RPMI8226 (cell line): ENCODE measurements around the gene CFAP46.

Source experiments
- DNase-seq: peaks from one replicate; pipeline ENCODE4 v3.0.0-alpha.2; 2015

CFAP46 gene

DNA sequence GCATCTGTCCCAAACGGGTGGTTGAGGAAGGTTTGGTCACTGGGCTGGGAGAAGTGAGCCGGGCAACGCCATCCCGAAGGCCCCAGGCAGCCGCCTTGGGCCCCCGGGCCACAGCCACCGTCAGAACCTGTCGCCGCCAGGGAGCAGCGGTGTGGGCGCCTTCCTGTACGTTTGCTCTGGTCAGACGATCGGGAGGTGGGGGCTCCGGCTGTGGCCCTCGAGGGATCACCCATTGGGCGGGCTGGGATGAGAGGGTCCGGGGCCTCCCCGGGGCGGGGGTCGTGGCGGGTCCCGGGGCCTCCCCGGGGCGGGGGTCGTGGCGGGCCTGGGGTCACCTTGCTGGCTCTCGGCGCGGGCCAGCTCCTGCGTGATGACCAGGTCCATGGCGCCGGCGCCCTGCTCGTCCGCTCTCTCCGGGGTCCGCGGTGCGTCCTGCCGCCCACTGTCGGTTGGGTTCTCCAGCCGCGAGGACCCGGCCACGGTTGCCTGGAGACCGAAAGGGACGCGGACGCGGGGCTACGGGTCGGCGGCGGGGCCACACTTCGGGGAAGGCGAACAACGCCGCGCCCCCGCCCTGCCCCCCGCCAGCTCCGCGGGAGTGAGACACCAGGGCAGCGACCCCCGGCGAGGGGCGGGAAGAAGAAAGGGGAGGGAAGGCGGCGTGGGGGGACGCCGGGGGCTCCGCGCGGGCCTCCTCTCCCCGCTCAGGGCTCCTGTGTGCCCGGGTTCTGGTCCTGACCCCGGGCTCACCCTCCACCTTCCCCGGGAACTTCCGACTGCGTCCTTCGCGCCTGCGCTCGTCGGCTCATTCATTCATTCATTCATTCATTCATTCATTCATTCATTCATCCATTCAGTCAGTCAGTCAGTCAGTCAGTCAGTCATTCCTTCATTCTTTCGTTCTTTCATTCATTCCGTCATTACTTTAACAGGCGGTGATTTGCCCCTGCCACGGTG lies at the start of gene CFAP46:
TSS of gene CFAP46 (minus strand) at position 470 of the 957 bp plus-strand sequence. CDS start at position 384, 86 bp downstream.
- DNase-seq = no peak

DNA sequence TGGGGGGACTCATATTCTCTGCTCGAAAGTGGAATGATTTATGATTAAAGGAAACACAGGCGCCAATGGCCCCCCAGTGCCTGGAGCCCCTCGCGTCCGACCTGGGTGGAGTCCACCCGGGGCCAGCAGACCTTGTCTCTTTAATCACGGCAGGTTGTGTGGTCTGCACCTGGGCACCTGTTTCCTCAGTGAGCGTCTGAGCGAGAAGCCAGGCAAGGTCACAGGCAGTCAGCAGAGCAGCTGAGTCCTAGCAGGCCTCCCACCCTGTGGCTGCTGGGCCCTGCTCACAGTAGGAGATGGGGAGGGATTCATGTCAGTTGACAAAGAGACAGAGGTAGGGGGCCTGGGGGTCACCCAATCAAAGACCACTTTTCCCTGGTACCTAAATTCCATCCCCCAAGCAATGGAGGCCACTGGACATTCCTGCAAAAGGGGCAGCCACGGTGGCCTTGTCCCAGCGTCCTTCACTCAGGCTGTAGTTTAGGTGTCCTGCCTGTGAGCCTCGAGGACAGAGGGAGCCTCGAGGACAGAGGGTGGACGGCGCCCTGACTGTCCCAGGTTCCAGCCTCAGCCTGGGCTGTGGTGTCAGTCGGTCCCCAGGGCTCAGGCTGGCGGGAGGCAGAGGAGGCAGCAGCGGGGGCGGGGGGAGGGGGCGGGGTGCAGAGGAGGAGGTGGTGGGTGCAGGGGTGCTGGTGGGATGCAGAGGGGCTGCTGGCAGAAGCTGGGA lies 49.5 kb upstream of the CFAP46 start:
- DNase-seq = no peak

GRCh38 chr10:132990684-132991545 lies 48.5 kb upstream of the CFAP46 start:
- DNase-seq = no peak

GRCh38 chr10:132989476-132990415 lies 47.4 kb upstream of the CFAP46 start:
- no peak for DNase-seq

DNA sequence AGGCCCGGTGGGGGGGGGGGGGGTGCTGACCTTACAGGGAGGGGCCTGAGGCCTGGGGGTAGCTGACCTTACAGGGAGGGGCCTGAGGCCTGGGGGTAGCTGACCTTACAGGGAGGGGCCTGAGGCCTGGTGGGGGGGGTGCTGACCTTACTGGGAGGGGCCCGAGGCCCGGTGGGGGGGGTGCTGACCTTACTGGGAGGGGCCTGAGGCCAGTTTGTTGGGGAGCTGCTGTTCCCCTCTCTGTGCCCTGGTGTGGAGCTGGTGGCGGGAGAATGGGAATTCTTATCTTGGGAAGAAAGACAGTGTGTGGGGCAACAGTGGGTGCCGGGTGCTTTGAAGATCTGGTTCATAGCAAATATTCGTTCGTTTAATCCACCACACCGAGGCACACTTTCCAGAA lies 46.6 kb upstream of the CFAP46 start:
- DNase-seq = no peak

DNA sequence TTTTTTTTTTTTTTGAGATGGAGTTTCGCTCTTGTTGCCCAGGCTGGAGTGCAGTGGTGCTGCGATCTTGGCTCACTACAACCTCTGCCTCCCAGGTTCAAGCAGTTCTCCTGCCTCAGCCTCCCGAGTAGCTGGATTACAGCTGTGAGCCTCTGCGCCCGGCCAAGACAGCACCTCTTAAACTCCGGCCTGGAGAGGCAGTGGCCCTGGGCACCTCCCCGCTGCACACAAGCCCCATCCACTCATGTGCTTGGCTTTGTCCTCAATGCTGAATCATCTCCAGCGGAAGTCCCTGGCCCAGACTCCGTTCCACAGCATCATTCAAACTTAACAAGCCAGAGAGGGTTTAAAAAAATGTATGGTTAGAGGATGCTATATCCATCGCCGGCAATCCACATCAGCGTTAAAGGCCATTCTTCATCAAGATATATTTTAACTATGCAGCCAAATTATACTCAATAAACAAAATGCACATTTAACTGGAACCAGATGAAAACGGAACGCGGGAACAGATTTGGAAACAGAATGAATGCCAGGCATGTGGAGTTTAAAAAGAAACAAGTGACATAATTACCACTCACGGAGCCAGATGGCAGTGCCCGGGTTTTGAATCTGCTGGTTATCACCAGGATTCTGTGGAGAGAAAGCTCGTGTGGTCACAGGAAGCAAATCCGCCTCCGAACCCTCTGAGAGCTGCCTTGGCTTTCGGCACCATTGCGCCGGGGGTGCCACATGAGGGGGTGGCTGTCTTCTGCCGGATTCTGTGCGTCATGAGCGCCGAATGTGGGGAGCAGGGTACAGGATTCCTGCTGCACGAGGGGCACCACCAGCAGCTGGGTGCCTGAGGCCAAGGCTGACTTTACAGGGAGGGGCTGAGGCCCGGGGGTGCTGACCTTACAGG lies 45.6 kb upstream of the CFAP46 start:
- peak; percentile 4 for DNase-seq

GRCh38 chr10:132986978-132987377 lies 44.6 kb upstream of the CFAP46 start:
- DNase-seq = no peak

- no peak for DNase-seq
These were observed 44.2 kb upstream of the CFAP46 start for GRCh38 chr10:132986576-132986975.

GRCh38 chr10:132986076-132986475 lies 43.7 kb upstream of the CFAP46 start:
- no peak for DNase-seq

DNA sequence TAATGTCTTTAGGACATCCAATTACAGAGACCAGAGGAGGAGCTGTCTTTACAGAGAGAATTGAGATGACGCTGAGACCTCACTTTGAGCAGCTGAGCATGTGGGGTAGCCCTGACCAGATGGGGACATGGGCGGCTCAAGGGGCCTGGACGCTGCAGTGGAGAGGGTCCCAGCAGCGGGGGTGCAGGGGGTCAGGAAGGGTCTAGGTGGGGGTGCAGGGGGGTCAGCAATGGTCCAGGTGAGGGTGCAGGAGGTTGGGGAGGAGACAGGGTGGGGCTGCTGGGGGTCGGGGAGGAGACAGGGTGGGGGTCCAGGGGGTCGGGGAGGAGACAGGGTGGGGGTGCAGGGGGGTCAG lies 43.2 kb upstream of the CFAP46 start:
- DNase-seq = no peak

DNA sequence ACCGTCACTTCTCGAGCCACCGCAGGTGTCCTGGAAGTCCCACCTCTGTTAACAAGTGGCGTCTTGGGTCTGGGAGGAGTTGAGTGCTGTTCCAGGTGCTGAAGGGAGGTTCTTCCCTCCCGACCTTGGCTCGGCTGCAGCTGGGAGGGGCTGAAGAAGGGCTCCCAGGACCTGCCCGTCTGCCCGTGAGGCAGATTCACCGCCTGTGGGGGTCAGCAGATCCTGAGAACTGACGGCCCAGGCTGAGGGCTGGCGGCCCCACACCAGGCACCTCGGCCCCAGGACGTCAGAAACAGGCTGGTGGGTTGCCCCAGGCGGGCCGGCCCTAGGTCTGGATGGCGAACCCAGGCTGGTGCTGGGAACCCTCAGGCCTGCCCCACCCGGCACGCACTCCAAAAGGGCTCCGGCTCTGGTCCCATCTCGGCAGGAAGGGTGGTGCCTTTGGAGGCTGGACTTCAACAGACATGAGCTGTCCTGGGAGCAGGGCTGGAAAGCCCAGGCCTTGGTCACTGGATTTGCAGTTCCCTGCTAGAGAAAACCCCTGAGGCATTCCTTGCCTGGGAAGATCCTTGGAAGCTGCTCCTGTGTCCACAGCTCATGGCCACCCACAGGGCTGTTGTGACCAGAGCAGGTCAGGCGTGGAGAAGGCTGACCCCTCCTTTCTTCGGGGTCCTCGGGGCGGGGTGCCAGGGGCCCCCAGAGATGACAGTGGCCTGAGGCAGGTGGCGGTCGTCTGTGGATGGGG lies 42.6 kb upstream of the CFAP46 start:
- DNase-seq = no peak

GRCh38 chr10:132984008-132984295 lies 41.6 kb upstream of the CFAP46 start:
- DNase-seq = no peak

DNA sequence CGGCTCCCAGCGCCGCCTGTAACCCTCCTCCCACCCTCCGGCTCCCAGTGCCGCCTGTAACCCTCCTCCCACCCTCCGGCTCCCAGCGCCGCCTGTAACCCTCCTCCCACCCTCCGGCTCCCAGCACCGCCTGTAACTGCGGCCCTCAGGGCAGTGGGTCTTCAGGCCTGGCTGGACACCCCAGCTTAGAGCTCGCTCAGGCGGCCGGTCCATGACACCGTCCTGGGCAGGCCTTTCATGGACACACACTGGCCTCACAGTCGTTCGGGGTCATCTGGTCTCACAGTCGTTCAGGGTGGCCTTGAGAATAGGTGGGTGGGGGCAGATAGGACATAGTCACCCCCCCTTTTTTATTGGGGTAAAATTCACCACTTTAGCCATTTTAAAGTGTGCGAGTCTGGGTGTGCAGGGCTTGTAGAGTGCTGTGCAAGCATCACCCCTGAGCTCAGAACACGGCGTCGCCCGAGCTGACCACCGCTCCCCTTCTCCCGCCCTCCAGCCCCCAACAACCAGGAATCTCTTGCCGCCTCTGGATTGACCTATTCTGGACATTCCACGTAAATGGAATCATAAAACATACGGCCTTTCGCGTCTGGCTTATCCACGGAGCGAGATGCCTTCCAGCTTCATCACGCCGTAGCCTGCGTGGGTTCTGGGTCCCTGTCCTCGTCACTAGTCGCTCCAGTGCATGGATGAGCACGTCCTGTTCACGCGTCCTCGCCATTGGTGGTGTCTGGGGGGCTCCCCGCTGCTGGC lies 41.1 kb upstream of the CFAP46 start:
- DNase-seq = no peak

DNA sequence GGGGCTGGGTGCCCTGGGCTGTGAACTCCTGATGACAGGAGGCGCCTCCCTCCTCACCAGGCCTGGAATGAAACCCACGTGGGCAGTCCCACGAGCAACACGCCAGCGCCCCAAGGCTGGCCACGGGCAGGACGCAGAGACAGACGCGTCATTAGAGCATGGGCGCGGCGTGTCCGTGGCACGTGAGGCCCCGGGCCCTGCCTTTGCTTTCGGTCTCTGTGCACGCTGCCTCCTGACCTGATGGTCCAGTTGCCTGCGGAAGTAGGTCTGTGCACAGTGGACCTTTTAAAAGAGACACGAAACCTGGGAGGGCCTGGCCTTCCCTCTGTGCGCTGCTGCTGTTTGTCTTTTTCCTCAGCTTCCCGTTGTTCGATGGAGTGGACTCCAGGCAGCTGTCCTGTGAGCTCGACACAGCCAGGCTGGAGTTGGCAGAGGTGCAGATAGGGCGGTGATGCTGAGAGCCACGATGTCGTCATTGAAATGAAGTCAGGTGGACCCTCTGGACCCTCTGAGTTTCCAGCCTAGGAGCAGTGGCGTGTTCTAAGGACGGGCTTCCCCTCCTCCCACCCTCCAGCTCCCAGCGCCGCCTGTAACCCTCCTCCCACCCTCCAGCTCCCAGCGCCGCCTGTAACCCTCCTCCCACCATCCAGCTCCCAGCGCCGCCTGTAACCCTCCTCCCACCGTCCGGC lies 40.1 kb upstream of the CFAP46 start:
- DNase-seq = no peak

DNA sequence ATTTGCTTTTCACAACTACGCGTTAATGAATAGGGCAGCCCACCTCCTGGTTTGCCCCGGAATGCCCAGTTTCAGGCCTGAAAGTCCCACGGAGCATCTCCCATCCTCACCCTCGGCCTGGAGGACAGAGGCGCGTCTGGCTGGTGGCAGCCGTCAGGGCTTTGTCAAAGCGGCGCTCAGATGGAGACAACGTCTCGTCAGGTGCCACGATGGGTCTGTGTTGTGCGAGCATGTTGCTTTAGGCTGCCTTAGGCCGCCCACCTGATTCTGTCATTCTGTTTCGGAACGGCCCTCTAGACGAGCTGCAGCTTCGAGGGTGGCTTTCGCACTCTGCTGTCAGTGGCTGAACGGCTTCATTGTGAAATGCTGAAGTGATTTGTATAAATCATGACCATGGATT lies 39.4 kb upstream of the CFAP46 start:
- DNase-seq = no peak

DNA sequence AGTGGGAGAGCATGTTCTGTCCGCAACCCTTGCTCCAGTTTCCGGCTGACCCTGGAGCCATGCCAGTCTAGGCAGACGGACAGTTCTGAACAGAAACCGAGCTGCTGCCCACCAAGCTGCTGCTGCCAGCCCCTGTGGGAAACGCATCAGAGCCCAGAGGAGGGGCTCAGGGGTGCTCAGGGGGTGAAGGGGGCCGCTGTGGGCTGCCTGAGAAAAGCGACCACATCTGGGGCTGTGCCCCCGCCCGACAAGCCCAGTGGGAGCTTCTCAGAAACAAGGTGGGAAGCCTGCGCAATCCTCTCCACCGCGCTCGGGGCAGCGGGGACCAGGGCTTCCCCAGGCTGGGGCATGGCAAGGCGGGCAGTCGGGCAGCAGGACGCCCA lies 38.8 kb upstream of the CFAP46 start:
- no peak for DNase-seq

GRCh38 chr10:132980426-132981172 lies 38.2 kb upstream of the CFAP46 start:
- peak; percentile 6 for DNase-seq
